Fibroblast of villous mesenchyme (primary cell): Measurements from ENCODE around the gene IL13. TPM values are rescaled to one million over a fixed set of nuclear protein-coding genes. Genes with fewer than 3 reads are reported as not detected.
A peak's percentile ranks its signal among the peaks of the same experiment; 100 is the strongest.
"Not testable (repeated sequence)": the region's sequence is repeated elsewhere in the genome, so short reads cannot be mapped to it uniquely, and the experiment has no call there.

Source experiments
- DNase-seq: peaks from one replicate; pipeline ENCODE4 v3.0.0-alpha.2; 2010; ENCODE audit warnings: low read depth
- H3K4me3 ChIP-seq: 2 replicates; pipeline ENCODE4 v1.5.1; 2011; ENCODE audit warnings: low read depth, mild to moderate bottlenecking, low read length
- CTCF ChIP-seq: IDR thresholded peaks from 2 replicates; pipeline ENCODE4 v1.5.1; 2012; ENCODE audit warnings: low read depth, mild to moderate bottlenecking, low read length; ENCODE audit not compliant: insufficient read depth
- total RNA-seq: library from RNA; depleted of rRNA; stranded (reverse); fragments of >200 nt; gene quantifications from 2 replicates; pipeline ENCODE4 v1.2.3, GENCODE V29; 2012

IL13 gene
- total RNA-seq, 1 donor: not detected

DNA sequence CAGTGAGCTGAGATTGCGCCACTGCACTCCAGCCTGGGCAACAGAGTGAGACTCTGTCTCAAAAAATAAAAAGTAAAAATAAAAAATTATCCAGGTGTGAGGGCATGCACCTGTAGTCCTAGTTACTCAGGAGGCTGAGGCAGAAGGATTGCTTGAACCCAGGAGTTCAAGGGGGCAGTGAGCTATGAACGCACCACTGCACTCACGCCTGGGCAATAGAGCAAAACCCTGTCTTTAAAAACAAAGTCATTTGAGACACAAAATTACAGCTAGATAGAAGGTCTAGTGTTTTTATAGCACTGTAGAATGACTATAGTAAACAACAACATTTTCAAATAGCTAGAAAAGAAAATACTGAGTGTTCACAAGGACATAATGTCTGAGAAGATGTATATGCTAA is 32.2 kb downstream of the IL13 start:
- no peak for DNase-seq
- TF ChIP-seq CTCF: no peak
- H3K4me3 ChIP-seq: no peak overlapping the region

GRCh38 chr5:132691755-132692631 is 34.0 kb downstream of the IL13 start:
- not testable (repeated sequence) for DNase-seq, H3K4me3 ChIP-seq

- no peak overlapping the region for H3K4me3 ChIP-seq
- TF ChIP-seq CTCF: no peak
- DNase-seq: no peak
Observed at GRCh38 chr5:132692632-132692967, 34.6 kb downstream of the IL13 start.

- no peak overlapping the region for H3K4me3 ChIP-seq
- no peak for DNase-seq
- no peak for TF ChIP-seq CTCF
Observed at GRCh38 chr5:132695956-132696355, 38.0 kb downstream of the IL13 start.

GRCh38 chr5:132704875-132705274 is 46.9 kb downstream of the IL13 start:
- H3K4me3 ChIP-seq: no peak overlapping the region
- DNase-seq: peak; percentile 20
- TF ChIP-seq CTCF: no peak

DNA sequence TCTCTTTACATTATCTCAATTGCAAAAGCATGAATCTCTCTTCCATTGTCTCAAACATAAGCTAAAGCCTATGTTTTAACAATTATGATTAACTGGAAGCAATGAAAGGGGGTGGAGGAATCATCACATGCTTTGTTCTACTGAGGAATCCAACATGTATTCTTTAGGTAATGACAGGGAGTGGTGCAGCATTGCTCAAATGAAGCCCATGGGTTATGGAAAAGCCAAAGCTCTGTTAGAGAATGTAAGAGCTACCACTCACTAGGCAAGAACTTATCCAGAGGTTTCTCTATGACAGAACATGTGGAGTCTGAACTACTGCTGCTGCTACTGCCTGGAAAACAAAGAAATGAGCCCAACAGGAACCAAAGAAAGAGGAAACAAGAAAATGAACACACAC is 50.7 kb downstream of the IL13 start:
- no peak for TF ChIP-seq CTCF
- H3K4me3 ChIP-seq: no peak overlapping the region
- DNase-seq: no peak

Other genes with a start within 250 kb of the IL13 start
- 27.1 and 56.6 TPM in 2 replicates for gene IRF1, start 167.4 kb upstream of the IL13 start, total RNA-seq
- gene IL5, start 114.7 kb upstream of the IL13 start, total RNA-seq: not detected in 2 replicates
- 33.8 and 46.6 TPM in 2 replicates for gene RAD50, start 101.2 kb upstream of the IL13 start, total RNA-seq
- not detected in 2 replicates for gene IL4, start 15.8 kb downstream of the IL13 start, total RNA-seq
- 9.7 and 13.0 TPM in 2 replicates for gene KIF3A, start 79.4 kb downstream of the IL13 start, total RNA-seq
- gene CCNI2, start 89.3 kb downstream of the IL13 start, total RNA-seq: under 0.01 TPM in 1 of 2 replicates, not detected in the other
- 43.5 and 51.4 TPM in 2 replicates for gene SEPTIN8, start 119.1 kb downstream of the IL13 start, total RNA-seq
- gene SOWAHA, start 155.1 kb downstream of the IL13 start, total RNA-seq: under 0.01 TPM in 2 replicates
- gene SHROOM1, start 172.5 kb downstream of the IL13 start, total RNA-seq: 6.1 and 6.5 TPM in 2 replicates
- gene GDF9, start 208.3 kb downstream of the IL13 start, total RNA-seq: not detected in 2 replicates
- 134 and 179 TPM in 2 replicates for gene UQCRQ, start 208.5 kb downstream of the IL13 start, total RNA-seq
- under 0.01 and 0.32 TPM in 2 replicates for gene LEAP2, start 215.5 kb downstream of the IL13 start, total RNA-seq